H1 (cell line): ENCODE measurements around the gene CLEC16A. TPM values are rescaled to one million over a fixed set of nuclear protein-coding genes. Genes with fewer than 3 reads are reported as not detected.

Experiments used
- CTCF ChIA-PET: fragments of 300-600 bp; sonication (Branson Sonifier 250); formaldehyde crosslinking; loops from one replicate; lab custom pipeline; 2021; ENCODE audit not compliant: partially characterized antibody; lab: Charles Lee
- POLR2A ChIA-PET: fragments of 300-600 bp; sonication (Branson Sonifier 250); formaldehyde crosslinking; loops from one replicate; lab custom pipeline; 2021; ENCODE audit warnings: inconsistent platforms; ENCODE audit not compliant: partially characterized antibody; lab: Charles Lee
- DNase-seq, 2 experiments: peaks; one replicate each; pipeline versions ENCODE4 v3.0.0 to v3.0.0-alpha.2; 2010 to 2022; ENCODE audit warnings: low spot score in 2 of 2, low read depth in 1 of 2, mixed read lengths in 1 of 2
- FAIRE-seq: peaks from 2 replicates; lab custom pipeline; 2011; peaks lifted over from hg19 to GRCh38; lab: Jason Lieb, UNC
- H2AFZ ChIP-seq: 2 replicates; pipeline ENCODE4 v1.8.1; 2012; ENCODE audit warnings: low read length, inconsistent platforms
- H2AK5ac ChIP-seq: 2 replicates; pipeline ENCODE4 v1.6.1; 2013; ENCODE audit warnings: low read depth, low read length
- H2BK120ac ChIP-seq: replicated peaks from 2 replicates; pipeline ENCODE3; 2013; ENCODE audit warnings: low read depth, low read length, inconsistent platforms
- H2BK12ac ChIP-seq: 2 replicates; pipeline ENCODE4 v1.6.1; 2013; ENCODE audit warnings: low read depth, low read length
- H2BK15ac ChIP-seq: 2 replicates; pipeline ENCODE4 v1.6.1; 2013; ENCODE audit warnings: low read length
- H2BK20ac ChIP-seq: 2 replicates; pipeline ENCODE4 v1.6.1; 2013; ENCODE audit warnings: low read length
- H2BK5ac ChIP-seq: 2 replicates; pipeline ENCODE4 v1.6.1; 2013; ENCODE audit warnings: low read depth, low read length
- H3K14ac ChIP-seq: 2 replicates; pipeline ENCODE4 v1.6.1; 2013; ENCODE audit warnings: inconsistent platforms; ENCODE audit not compliant: insufficient read length
- H3K18ac ChIP-seq: 2 replicates; pipeline ENCODE4 v1.6.1; 2013; ENCODE audit warnings: low read length; ENCODE audit errors: extremely low read depth
- H3K23ac ChIP-seq: 2 replicates; pipeline ENCODE4 v1.6.1; 2013; ENCODE audit warnings: inconsistent platforms; ENCODE audit not compliant: insufficient read length
- H3K23me2 ChIP-seq: 2 replicates; pipeline ENCODE4 v1.6.1; 2013; ENCODE audit warnings: low read depth, low read length
- H3K27ac ChIP-seq: 2 replicates; pipeline ENCODE4 v1.6.1; 2011; ENCODE audit warnings: low read depth, low read length, inconsistent platforms
- H3K27me3 ChIP-seq, 4 experiments: replicated peaks in 1 of 4; 1 replicate in 1 of 4; 2 replicates in 3 of 4; pipeline versions ENCODE4 v1.6.1 to v1.8.1; 2011 to 2013; ENCODE audit warnings: low read length in 3 of 4, mild to moderate bottlenecking in 3 of 4, inconsistent platforms in 2 of 4, mixed read lengths in 2 of 4, moderate library complexity in 1 of 4; ENCODE audit not compliant: control insufficient read depth in 3 of 4, insufficient read depth in 3 of 4; ENCODE audit errors: extremely low read depth in 1 of 4
- H3K36me3 ChIP-seq, 4 experiments: 2 replicates each; pipeline versions ENCODE4 v1.6.1 to v1.8.1; 2011 to 2013; ENCODE audit warnings: mild to moderate bottlenecking in 4 of 4, low read length in 3 of 4, moderate library complexity in 2 of 4, control low read depth in 1 of 4, inconsistent platforms in 1 of 4; ENCODE audit not compliant: insufficient read depth in 4 of 4, control insufficient read depth in 2 of 4
- H3K4ac ChIP-seq: replicated peaks from 2 replicates; pipeline ENCODE3; 2013; ENCODE audit warnings: low read length, low read depth, mixed read lengths, inconsistent platforms; ENCODE audit not compliant: insufficient read length
- H3K4me1 ChIP-seq, 4 experiments: replicated peaks in 1 of 4; 1 replicate in 1 of 4; 2 replicates in 3 of 4; pipeline versions ENCODE4 v1.6.1 to v1.8.1; 2011 to 2013; ENCODE audit warnings: low read length in 3 of 4, inconsistent platforms in 2 of 4, mixed read lengths in 1 of 4; ENCODE audit not compliant: insufficient read depth in 4 of 4, control insufficient read depth in 3 of 4
- H3K4me2 ChIP-seq, 2 experiments: 2 replicates each; pipeline versions ENCODE4 v1.6.1 to v1.8.1; 2011 to 2013; ENCODE audit warnings: low read depth in 2 of 2, low read length in 2 of 2, control low read depth in 1 of 2, inconsistent platforms in 1 of 2, mild to moderate bottlenecking in 1 of 2; ENCODE audit not compliant: insufficient read depth in 1 of 2
- H3K4me3 ChIP-seq, 4 experiments: fragments of 200-600, 300-600 bp in 1 of 4; sonication (generic), shearing (Covaris generic), sonication (Bioruptor Twin) in 1 of 4; 2 replicates each; pipeline versions ENCODE4 v1.5.1 to v1.8.1; 2011 to 2016; ENCODE audit warnings: low read length in 4 of 4, low read depth in 3 of 4, control low read depth in 2 of 4, inconsistent platforms in 2 of 4, mild to moderate bottlenecking in 2 of 4, mixed read lengths in 1 of 4, moderate library complexity in 1 of 4; ENCODE audit not compliant: insufficient read depth in 2 of 4; ENCODE audit errors: extremely low read depth in 1 of 4
- H3K56ac ChIP-seq: replicated peaks from 2 replicates; pipeline ENCODE3; 2013; ENCODE audit warnings: low read depth, mild to moderate bottlenecking, mixed read lengths, low read length, inconsistent platforms; ENCODE audit not compliant: insufficient read length
- H3K79me1 ChIP-seq: 2 replicates; pipeline ENCODE4 v1.6.1; 2013; ENCODE audit warnings: low read depth, low read length, control low read depth
- H3K79me2 ChIP-seq, 2 experiments: 2 replicates each; pipeline versions ENCODE4 v1.6.1 to v1.8.1; 2012 to 2013; ENCODE audit warnings: low read length in 2 of 2, mild to moderate bottlenecking in 2 of 2, inconsistent platforms in 1 of 2; ENCODE audit not compliant: insufficient read depth in 2 of 2, control insufficient read depth in 1 of 2
- H3K9ac ChIP-seq, 4 experiments: replicated peaks in 1 of 4; 1 replicate in 1 of 4; 2 replicates in 3 of 4; pipeline versions ENCODE4 v1.6.1 to v1.8.1; 2011 to 2013; ENCODE audit warnings: low read depth in 3 of 4, low read length in 3 of 4, control low read depth in 2 of 4, mild to moderate bottlenecking in 2 of 4, moderate library complexity in 2 of 4, inconsistent platforms in 1 of 4; ENCODE audit errors: extremely low read depth in 1 of 4
- H3K9me3 ChIP-seq, 2 experiments: 2 replicates each; pipeline versions ENCODE4 v1.6.1 to v1.8.1; 2012 to 2013; ENCODE audit warnings: mild to moderate bottlenecking in 2 of 2, moderate library complexity in 2 of 2, control low read depth in 1 of 2, inconsistent platforms in 1 of 2, low read depth in 1 of 2, low read length in 1 of 2, mixed read lengths in 1 of 2; ENCODE audit not compliant: insufficient read depth in 2 of 2
- H4K20me1 ChIP-seq, 2 experiments: replicated peaks in 1 of 2; 2 replicates each; pipeline versions ENCODE3 to v1.8.1; 2011 to 2013; ENCODE audit warnings: inconsistent platforms in 2 of 2, low read length in 2 of 2, mild to moderate bottlenecking in 1 of 2; ENCODE audit not compliant: insufficient read depth in 2 of 2, control insufficient read depth in 1 of 2
- H4K5ac ChIP-seq: 2 replicates; pipeline ENCODE4 v1.6.1; 2013; ENCODE audit warnings: low read length, low read depth, mixed read lengths, inconsistent platforms; ENCODE audit not compliant: insufficient read length
- H4K8ac ChIP-seq: 2 replicates; pipeline ENCODE4 v1.8.0; 2013; ENCODE audit warnings: mild to moderate bottlenecking, moderate library complexity, low read length, inconsistent platforms; ENCODE audit not compliant: insufficient read depth; ENCODE audit errors: extremely low read depth
- H4K91ac ChIP-seq: replicated peaks from 2 replicates; pipeline ENCODE3; 2013; ENCODE audit warnings: low read length, mixed read lengths, inconsistent platforms; ENCODE audit not compliant: insufficient read length
- CBX5 ChIP-seq: fragments of 300-800, 300-1000 bp; sonication (generic); IDR thresholded peaks from 2 replicates; pipeline ENCODE4 v1.7.1; 2016; ENCODE audit warnings: antibody characterized with exemption, low read length, low read depth
- NANOG ChIP-seq: IDR thresholded peaks from 2 replicates; pipeline ENCODE4 v1.6.1; 2011; ENCODE audit warnings: low read length, low read depth, mild to moderate bottlenecking, inconsistent platforms; ENCODE audit not compliant: insufficient read depth, poor library complexity, severe bottlenecking
- PHF8 ChIP-seq: fragments of 200-600 bp; sonication (generic); conservative IDR thresholded peaks from 2 replicates; pipeline ENCODE4 v1.7.1; 2012; ENCODE audit warnings: low read depth, mild to moderate bottlenecking, inconsistent platforms, low read length, moderate library complexity
- SP1 ChIP-seq: IDR thresholded peaks from 2 replicates; pipeline ENCODE4 v1.6.1; 2011; ENCODE audit warnings: low read depth, low read length
- TCF12 ChIP-seq: IDR thresholded peaks from 2 replicates; pipeline ENCODE4 v1.6.1; 2011; ENCODE audit warnings: low read depth, mild to moderate bottlenecking, low read length
- TEAD4 ChIP-seq: IDR thresholded peaks from 2 replicates; pipeline ENCODE4 v1.6.1; 2012; ENCODE audit warnings: low read depth, low read length, inconsistent platforms, mixed read lengths
- WGBS, 2 experiments: shearing (Covaris generic) in 1 of 2; methylation state at CpG; one replicate each; pipeline versions ENCODE4 v1.1.6 to v1.1.7; 2013 to 2015; ENCODE audit warnings: low lambda C conversion rate in 2 of 2, mixed read lengths in 2 of 2, inconsistent platforms in 1 of 2, low coverage in 1 of 2, missing lambda C conversion rate in 1 of 2; ENCODE audit not compliant: insufficient replicate concordance in 2 of 2, insufficient coverage in 1 of 2, insufficient read length in 1 of 2; ENCODE audit errors: extremely low coverage in 1 of 2, missing lambda C conversion rate in 1 of 2; 5-methylcytosine and 5-hydroxymethylcytosine counted together
- polyA plus RNA-seq, 7 experiments: library from polyadenylated mRNA; depleted of rRNA in 3 of 7; stranded (reverse) in 5 of 7; unstranded in 2 of 7; fragments of >200 nt in 5 of 7; fragments of 200-250 nt in 2 of 7; gene quantifications; 1 replicate in 5 of 7; 2 replicates in 1 of 7; 4 replicates in 1 of 7; pipeline versions ENCODE4 v1.2.1 to v1.2.3, GENCODE V29; 2011 to 2013; ENCODE audit warnings: missing spikeins in 2 of 7, mixed read lengths in 2 of 7
- total RNA-seq: library from RNA; stranded (reverse); fragmentation: NEBNext Ultra II Directional; extraction: Animal tissue kit (Norgen Biotek cat#: 25700); gene quantifications from 2 replicates; pipeline ENCODE4 v1.2.1, GENCODE V29; 2021

CLEC16A gene
- total and polyA plus RNA-seq, 2 of the 8 experiments (the other 6 are each of a cell fraction or from before 2014, with no cell fraction given): 7.6 to 19.3 TPM

DNA sequence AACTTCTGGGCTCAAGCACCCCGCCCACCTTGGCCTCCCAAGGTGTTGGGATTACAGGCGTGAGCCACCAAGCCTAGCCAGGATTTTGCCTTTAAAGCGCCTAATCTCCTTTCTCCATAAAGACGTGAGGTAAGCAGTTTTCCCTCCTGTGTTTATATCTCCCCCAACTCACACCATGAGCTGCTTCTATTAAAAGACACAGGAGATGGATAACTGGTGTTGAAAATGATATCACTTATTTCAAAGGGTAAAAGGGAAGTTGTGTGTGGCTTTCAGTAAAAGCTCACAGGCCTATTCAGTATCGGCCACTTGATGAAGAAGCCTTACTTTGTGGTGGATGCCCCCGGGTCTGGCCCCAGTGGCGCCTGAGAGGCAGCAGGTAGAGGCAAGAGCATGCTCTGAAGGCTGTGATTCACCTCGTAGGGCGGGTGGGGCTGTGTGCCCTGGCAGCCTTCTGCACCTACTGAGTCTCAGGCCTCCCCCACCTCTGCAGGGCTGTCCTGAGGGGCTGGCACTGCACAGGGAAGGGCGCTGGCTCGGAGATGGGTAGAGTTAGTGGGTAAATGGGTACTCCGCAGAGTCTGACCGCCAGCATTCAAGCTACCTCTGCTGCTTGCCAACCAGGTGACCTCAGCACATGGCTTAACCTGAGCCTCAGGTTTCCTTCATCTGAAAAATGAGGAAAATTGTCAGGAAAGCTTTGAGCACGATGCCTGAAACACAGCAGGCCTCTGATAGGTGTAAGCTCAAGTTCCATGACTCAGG, 146.8 kb downstream of the CLEC16A start:
- POLR2A ChIA-PET: interaction anchor here (1.2 kb wide), 2 partner anchors 9 to 14 kb away, joined by 3 read pairs; no protein-coding TSS in a partner anchor

More for the DNA sequence above, 146.8 kb downstream of the CLEC16A start:
- Histone ChIP-seq H3K56ac (no peak overlapping the region), H3K9ac (no peak overlapping the region), H3K27ac (no peak overlapping the region), H2BK5ac (no peak overlapping the region), H3K36me3 (no peaks in the 10 kb centered on the region), H2BK12ac (no peak overlapping the region), H3K4me3 (no peak overlapping the region), H3K27me3 (no peaks in the 10 kb centered on the region), H2AFZ (no peak overlapping the region), H2BK120ac (no peak overlapping the region), H3K14ac (no peak overlapping the region), H2AK5ac (no peak overlapping the region), H2BK15ac (no peak overlapping the region), H3K79me1 (no peaks in the 10 kb centered on the region), H4K91ac (no peak overlapping the region), H3K9me3 (no peaks in the 10 kb centered on the region), H3K79me2 (no peaks in the 10 kb centered on the region), H3K4me1 (peaks cover 0 to 9% (median 1%) of the 10 kb centered on the region in 4 experiments; a peak in 2 of 7 replicates), H3K23ac (no peak overlapping the region), H4K5ac (no peak overlapping the region), H2BK20ac (no peak overlapping the region), H3K4me2 (no peak overlapping the region), H4K20me1 (no peaks in the 10 kb centered on the region), H3K18ac (no peak overlapping the region), H3K4ac (no peak overlapping the region), H4K8ac (no peak overlapping the region), H3K23me2 (no peaks in the 10 kb centered on the region)
- WGBS, 2 experiments: 94% methylated on average over 14 of the region's 14 CpGs; no CpG with 5 or more reads in 1 of the 2 experiments
- FAIRE-seq (no peak), DNase-seq (no peak)
- TF ChIP-seq TEAD4 (no peak), SP1 (no peak), TCF12 (no peak), PHF8 (no peak), NANOG (no peak), CBX5 (no peak)
- CTCF ChIA-PET: interaction anchor here (0.6 to 1.9 kb wide), 13 partner anchors 9 to 133 kb away, joined by 3 to 7 read pairs (median 4); no protein-coding TSS in a partner anchor
